Suppressor macrophage (primary cell): ENCODE measurements around the gene GHRH.

Experiments
- DNase-seq, 4 experiments: peaks; one replicate each; pipeline ENCODE4 v3.0.0-alpha.2; 2020 to 2022

The GHRH gene

GRCh38 chr20:37290158-37290810 is 28.7 kb upstream of the GHRH start:
- DNase-seq = no peak

GRCh38 chr20:37288091-37288490 is 26.5 kb upstream of the GHRH start:
- DNase-seq = peak; percentile 72 to 94 (median 81)

GRCh38 chr20:37285664-37286374 is 24.2 kb upstream of the GHRH start:
- no peak for DNase-seq

- DNase-seq = peak in 2 of 4 experiments; percentile 19 to 39
Observed at GRCh38 chr20:37284691-37285161, 23.1 kb upstream of the GHRH start.

- DNase-seq = no peak
Observed at GRCh38 chr20:37283530-37284195, 22.0 kb upstream of the GHRH start.

- peak in 2 of 4 experiments; percentile 14 to 18 for DNase-seq
Observed at GRCh38 chr20:37282556-37282955, 20.9 kb upstream of the GHRH start.

GRCh38 chr20:37280403-37280802 is 18.8 kb upstream of the GHRH start:
- DNase-seq = no peak

GRCh38 chr20:37279820-37280219 is 18.2 kb upstream of the GHRH start:
- DNase-seq = no peak

GRCh38 chr20:37278966-37279590 is 17.5 kb upstream of the GHRH start:
- DNase-seq = no peak

GRCh38 chr20:37277253-37277593 is 15.6 kb upstream of the GHRH start:
- DNase-seq = no peak

GRCh38 chr20:37276494-37277252 is 15.1 kb upstream of the GHRH start:
- peak; percentile 62 to 79 (median 78) for DNase-seq

GRCh38 chr20:37274851-37275524 is 13.4 kb upstream of the GHRH start:
- peak; percentile 69 to 93 (median 83) for DNase-seq

- peak in 2 of 4 experiments; percentile 26 to 36 for DNase-seq
Observed at GRCh38 chr20:37273988-37274387, 12.4 kb upstream of the GHRH start.

GRCh38 chr20:37271421-37271768 is 9.8 kb upstream of the GHRH start:
- DNase-seq = no peak

- peak; percentile 89 to 98 (median 94) for DNase-seq
Observed at GRCh38 chr20:37270576-37271420, 9.2 kb upstream of the GHRH start.

GRCh38 chr20:37267667-37268313 is 6.2 kb upstream of the GHRH start:
- no peak for DNase-seq

- DNase-seq = no peak
Observed at GRCh38 chr20:37266940-37267666, 5.5 kb upstream of the GHRH start.

GRCh38 chr20:37265152-37265551 is 3.5 kb upstream of the GHRH start:
- peak; percentile 78 to 93 (median 85) for DNase-seq

- DNase-seq = no peak
Observed at GRCh38 chr20:37263686-37264085, 2.1 kb upstream of the GHRH start.

- DNase-seq = no peak
Observed at GRCh38 chr20:37262505-37262904, 891 bp upstream of the GHRH start.
